CMK (cell line): ENCODE measurements around the gene ZNF638.

Experiments used
- DNase-seq: peaks from one replicate; pipeline ENCODE4 v3.0.0-alpha.2; 2010; ENCODE audit warnings: low read depth

The ZNF638 gene

GRCh38 chr2:71336802-71337201 lies 5.2 kb downstream of the ZNF638 start:
- no peak for DNase-seq

- no peak for DNase-seq
These were observed 6.2 kb downstream of the ZNF638 start for GRCh38 chr2:71337776-71338175.

GRCh38 chr2:71339685-71340084 lies 8.1 kb downstream of the ZNF638 start:
- no peak for DNase-seq

- no peak for DNase-seq
These were observed 8.6 kb downstream of the ZNF638 start for GRCh38 chr2:71340176-71340575.

- no peak for DNase-seq
These were observed 10.1 kb downstream of the ZNF638 start for GRCh38 chr2:71341645-71342044.

- no peak for DNase-seq
These were observed 14.5 kb downstream of the ZNF638 start for GRCh38 chr2:71346065-71346464.

GRCh38 chr2:71347517-71347916 lies 15.9 kb downstream of the ZNF638 start:
- DNase-seq: no peak

GRCh38 chr2:71348302-71348701 lies 16.7 kb downstream of the ZNF638 start:
- DNase-seq: no peak

- DNase-seq: no peak
These were observed 21.7 kb downstream of the ZNF638 start for GRCh38 chr2:71353248-71353647.

GRCh38 chr2:71358931-71359671 lies 27.5 kb downstream of the ZNF638 start:
- no peak for DNase-seq

- DNase-seq: no peak
These were observed 28.9 kb downstream of the ZNF638 start for GRCh38 chr2:71360434-71360975.

- DNase-seq: no peak
These were observed 30.0 kb downstream of the ZNF638 start for GRCh38 chr2:71361631-71362030.

GRCh38 chr2:71362447-71362846 lies 30.9 kb downstream of the ZNF638 start:
- DNase-seq: no peak

GRCh38 chr2:71370015-71370414 lies 38.4 kb downstream of the ZNF638 start:
- DNase-seq: no peak

- DNase-seq: no peak
These were observed 40.5 kb downstream of the ZNF638 start for GRCh38 chr2:71372042-71372441.

GRCh38 chr2:71379086-71379485 lies 47.5 kb downstream of the ZNF638 start:
- no peak for DNase-seq

GRCh38 chr2:71380665-71381064 lies 49.1 kb downstream of the ZNF638 start:
- no peak for DNase-seq

GRCh38 chr2:71385012-71385411 lies 53.4 kb downstream of the ZNF638 start:
- DNase-seq: no peak

- DNase-seq: no peak
These were observed 56.6 kb downstream of the ZNF638 start for GRCh38 chr2:71388214-71388613.

- DNase-seq: no peak
These were observed 57.9 kb downstream of the ZNF638 start for GRCh38 chr2:71389384-71390072.

GRCh38 chr2:71393216-71393615 lies 61.6 kb downstream of the ZNF638 start:
- no peak for DNase-seq

- DNase-seq: no peak
These were observed 63.9 kb downstream of the ZNF638 start for GRCh38 chr2:71395471-71395870.

- no peak for DNase-seq
These were observed 70.8 kb downstream of the ZNF638 start for GRCh38 chr2:71402427-71402826.
